MM.1S (cell line): Measurements from ENCODE around the gene DHRS11.

Experiments
- DNase-seq: peaks from one replicate; pipeline ENCODE4 v3.0.0-alpha.2; 2015
- H2AFZ ChIP-seq: fragments of 300-600 bp; sonication (generic); 2 replicates; pipeline ENCODE4 v1.6.0; 2016; ENCODE audit warnings: antibody characterized with exemption, low read length
- H3F3A ChIP-seq: fragments of 300-600 bp; sonication (generic); 2 replicates; pipeline ENCODE4 v1.6.1; 2016; ENCODE audit warnings: mild to moderate bottlenecking, antibody characterized with exemption, low read length, moderate library complexity, mixed read lengths; ENCODE audit not compliant: insufficient read depth
- H3K27ac ChIP-seq: fragments of 300-600 bp; sonication (generic); 2 replicates; pipeline ENCODE4 v1.5.1; 2016; ENCODE audit warnings: mild to moderate bottlenecking, low read length
- H3K27me3 ChIP-seq: fragments of 300-600 bp; sonication (generic); replicated peaks from 2 replicates; pipeline ENCODE4 v1.6.0; 2016; ENCODE audit warnings: low read length; ENCODE audit not compliant: insufficient read depth
- H3K36me3 ChIP-seq: fragments of 300-600 bp; sonication (generic); replicated peaks from 2 replicates; pipeline ENCODE4 v1.6.1; 2016; ENCODE audit warnings: mild to moderate bottlenecking, low read length, mixed read lengths; ENCODE audit not compliant: insufficient read depth
- H3K4me1 ChIP-seq: fragments of 300-600 bp; sonication (generic); 2 replicates; pipeline ENCODE4 v1.6.1; 2016; ENCODE audit warnings: low read length, mixed read lengths
- H3K4me2 ChIP-seq: fragments of 300-600 bp; sonication (generic); 2 replicates; pipeline ENCODE4 v1.6.0; 2016; ENCODE audit warnings: low read depth, low read length
- H3K4me3 ChIP-seq: fragments of 300-600 bp; sonication (generic); 2 replicates; pipeline ENCODE4 v1.5.1; 2016; ENCODE audit warnings: low read length, mixed read lengths
- H3K79me2 ChIP-seq: fragments of 300-600 bp; sonication (generic); 2 replicates; pipeline ENCODE4 v1.6.1; 2016; ENCODE audit warnings: mixed run types, low read length, mixed read lengths
- H3K9ac ChIP-seq: fragments of 300-600 bp; sonication (generic); 2 replicates; pipeline ENCODE4 v1.6.1; 2016; ENCODE audit warnings: low read length, mixed read lengths
- H3K9me2 ChIP-seq: fragments of 300-600 bp; sonication (generic); replicated peaks from 2 replicates; pipeline ENCODE4 v1.6.1; 2016; ENCODE audit warnings: mild to moderate bottlenecking, low read length, mixed read lengths; ENCODE audit not compliant: insufficient read depth
- H3K9me3 ChIP-seq: fragments of 300-600 bp; sonication (generic); replicated peaks from 2 replicates; pipeline ENCODE4 v1.6.1; 2016; ENCODE audit warnings: mild to moderate bottlenecking, low read length, mixed read lengths; ENCODE audit not compliant: insufficient read depth
- H4K20me1 ChIP-seq: fragments of 300-600 bp; sonication (generic); 2 replicates; pipeline ENCODE4 v1.6.1; 2016; ENCODE audit warnings: mild to moderate bottlenecking, low read length, moderate library complexity, mixed read lengths; ENCODE audit not compliant: insufficient read depth
- EZH2 ChIP-seq: fragments of 300-600 bp; sonication (generic); optimal IDR thresholded peaks from 2 replicates; pipeline ENCODE3; 2017; ENCODE audit warnings: low read depth, mild to moderate bottlenecking, antibody characterized with exemption, low read length, mixed read lengths
- EZH2phosphoT487 ChIP-seq: fragments of 300-600 bp; sonication (generic); IDR thresholded peaks from 2 replicates; pipeline ENCODE4 v1.6.1; 2018; ENCODE audit warnings: antibody characterized with exemption, low read length
- TF ChIP-seq, protein P1 (sequence below): fragments of 300-600 bp; sonication (generic); IDR thresholded peaks from 2 replicates; pipeline ENCODE4 v1.5.1; 2016; ENCODE audit warnings: antibody characterized with exemption, low read length, mixed read lengths

Gene DHRS11

DNA sequence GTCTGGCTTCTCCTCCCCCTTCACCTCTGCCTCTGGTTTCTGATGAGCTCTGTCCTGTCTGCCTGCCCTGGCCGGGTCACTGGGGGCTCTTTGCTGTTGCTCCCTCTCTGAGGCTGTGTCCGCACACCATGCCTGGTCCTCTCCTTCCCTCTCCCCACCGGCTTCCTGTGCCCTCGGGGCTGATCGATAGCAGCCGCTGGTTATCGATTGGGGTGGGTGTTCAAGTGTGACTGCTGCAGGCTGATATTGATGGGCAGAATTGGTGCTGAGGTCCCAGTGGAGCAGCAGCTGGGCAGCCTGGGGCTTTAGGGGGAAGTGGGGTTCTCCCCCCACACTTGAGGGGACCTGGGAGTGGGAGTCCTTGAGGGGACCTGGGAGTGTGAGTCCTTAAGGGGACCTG lies 26.1 kb downstream of the DHRS11 start:
- Histone ChIP-seq H3K9me2 (no peaks in the 10 kb centered on the region), H3K9ac (no peak overlapping the region), H3K9me3 (no peaks in the 10 kb centered on the region), H3K27ac (no peak overlapping the region), H3K4me1 (no peaks in the 10 kb centered on the region), H3K27me3 (no peaks in the 10 kb centered on the region), H3F3A (no peaks in the 10 kb centered on the region), H3K36me3 (no peaks in the 10 kb centered on the region), H2AFZ (no peak overlapping the region), H3K4me3 (no peak overlapping the region), H3K79me2 (no peaks in the 10 kb centered on the region), H3K4me2 (no peak overlapping the region), H4K20me1 (no peaks in the 10 kb centered on the region)
- DNase-seq = no peak
- TF ChIP-seq, protein P1, sequence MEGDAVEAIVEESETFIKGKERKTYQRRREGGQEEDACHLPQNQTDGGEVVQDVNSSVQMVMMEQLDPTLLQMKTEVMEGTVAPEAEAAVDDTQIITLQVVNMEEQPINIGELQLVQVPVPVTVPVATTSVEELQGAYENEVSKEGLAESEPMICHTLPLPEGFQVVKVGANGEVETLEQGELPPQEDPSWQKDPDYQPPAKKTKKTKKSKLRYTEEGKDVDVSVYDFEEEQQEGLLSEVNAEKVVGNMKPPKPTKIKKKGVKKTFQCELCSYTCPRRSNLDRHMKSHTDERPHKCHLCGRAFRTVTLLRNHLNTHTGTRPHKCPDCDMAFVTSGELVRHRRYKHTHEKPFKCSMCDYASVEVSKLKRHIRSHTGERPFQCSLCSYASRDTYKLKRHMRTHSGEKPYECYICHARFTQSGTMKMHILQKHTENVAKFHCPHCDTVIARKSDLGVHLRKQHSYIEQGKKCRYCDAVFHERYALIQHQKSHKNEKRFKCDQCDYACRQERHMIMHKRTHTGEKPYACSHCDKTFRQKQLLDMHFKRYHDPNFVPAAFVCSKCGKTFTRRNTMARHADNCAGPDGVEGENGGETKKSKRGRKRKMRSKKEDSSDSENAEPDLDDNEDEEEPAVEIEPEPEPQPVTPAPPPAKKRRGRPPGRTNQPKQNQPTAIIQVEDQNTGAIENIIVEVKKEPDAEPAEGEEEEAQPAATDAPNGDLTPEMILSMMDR = no peak

DNA sequence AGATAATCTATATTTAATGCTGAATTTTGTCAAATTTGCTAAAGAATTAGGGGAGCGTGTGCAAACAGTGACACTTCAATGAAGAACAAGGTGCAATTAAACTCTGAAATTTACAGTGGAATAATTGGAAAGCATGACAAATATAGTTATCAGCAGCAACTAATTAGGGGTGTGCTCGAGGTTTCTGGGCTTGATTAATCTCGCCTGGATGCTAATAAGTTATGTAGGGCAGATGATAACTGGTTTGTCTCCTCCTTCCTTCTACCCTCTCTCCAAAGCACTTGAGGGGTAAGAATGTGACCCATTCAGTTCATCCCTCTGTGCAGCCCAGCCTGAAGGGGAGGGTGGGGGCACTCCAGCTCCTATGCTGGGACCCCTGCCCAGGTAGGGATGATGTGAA lies 31.6 kb downstream of the DHRS11 start:
- Histone ChIP-seq H4K20me1 (no peaks in the 10 kb centered on the region), H3K9ac (no peak overlapping the region), H2AFZ (no peak overlapping the region), H3F3A (no peaks in the 10 kb centered on the region), H3K4me2 (no peak overlapping the region), H3K79me2 (no peaks in the 10 kb centered on the region), H3K9me3 (no peaks in the 10 kb centered on the region), H3K9me2 (no peaks in the 10 kb centered on the region), H3K4me1 (no peaks in the 10 kb centered on the region), H3K36me3 (no peaks in the 10 kb centered on the region), H3K4me3 (no peak overlapping the region), H3K27me3 (no peaks in the 10 kb centered on the region), H3K27ac (no peak overlapping the region)
- no peak for TF ChIP-seq EZH2
- TF ChIP-seq, protein P1 = no peak
- TF ChIP-seq EZH2phosphoT487 = no peak
- DNase-seq = no peak

DNA sequence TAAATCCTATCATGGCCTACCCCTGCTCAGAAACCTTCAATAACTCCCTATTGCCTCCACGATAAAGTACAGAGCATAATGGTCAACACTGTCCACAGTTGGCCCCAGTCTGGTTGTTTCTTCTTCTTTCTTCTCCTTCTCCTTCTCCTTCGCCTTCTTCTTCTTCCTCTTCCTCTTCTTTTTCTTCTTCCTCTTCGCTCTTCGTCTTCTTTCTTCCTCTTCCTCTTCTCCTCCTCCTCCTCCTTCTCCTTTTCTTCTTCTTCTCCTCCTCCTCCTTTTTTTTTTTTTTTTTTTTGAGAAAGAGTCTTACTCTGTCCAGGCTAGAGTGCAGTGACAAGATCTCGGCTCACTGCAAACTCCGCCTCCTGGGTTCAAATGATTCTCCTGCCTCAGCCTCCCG lies 33.5 kb downstream of the DHRS11 start:
- no peaks in the 10 kb centered on the region for H3K4me1 ChIP-seq
- DNase-seq = no peak
- H3K4me3 ChIP-seq = no peak overlapping the region
- H3K36me3 ChIP-seq = no peaks in the 10 kb centered on the region
- no peaks in the 10 kb centered on the region for H3K27me3 ChIP-seq
- no peaks in the 10 kb centered on the region for H3K9me3 ChIP-seq
- no peak overlapping the region for H2AFZ ChIP-seq
- no peaks in the 10 kb centered on the region for H3F3A ChIP-seq
- no peaks in the 10 kb centered on the region for H3K9me2 ChIP-seq
- no peaks in the 10 kb centered on the region for H4K20me1 ChIP-seq
- TF ChIP-seq EZH2 (no peak), EZH2phosphoT487 (no peak)
- TF ChIP-seq, protein P1 = no peak
- H3K79me2 ChIP-seq = no peaks in the 10 kb centered on the region
- H3K27ac ChIP-seq = no peak overlapping the region
- no peak overlapping the region for H3K4me2 ChIP-seq
- no peak overlapping the region for H3K9ac ChIP-seq
